Ammon's horn (tissue), 1 donor: ENCODE data around the gene PSMD13.
"Not testable (repeated sequence)": the region's sequence is repeated elsewhere in the genome, so short reads cannot be mapped to it uniquely, and the experiment has no call there.

ENCODE experiments used
- DNase-seq: peaks from one replicate; pipeline ENCODE4 v3.0.0-alpha.2; 2016; ENCODE audit warnings: low spot score

The PSMD13 gene

GRCh38 chr11:218815-219593, 17.8 kb upstream of the PSMD13 start:
- no peak for DNase-seq

GRCh38 chr11:220641-221215, 16.0 kb upstream of the PSMD13 start:
- not testable (repeated sequence) for DNase-seq

GRCh38 chr11:221539-221938, 15.2 kb upstream of the PSMD13 start:
- DNase-seq, result no peak

GRCh38 chr11:221998-222789, 14.6 kb upstream of the PSMD13 start:
- no peak for DNase-seq

- no peak for DNase-seq
These were observed 13.6 kb upstream of the PSMD13 start for GRCh38 chr11:223026-223789.

- no peak for DNase-seq
These were observed 12.9 kb upstream of the PSMD13 start for GRCh38 chr11:223884-224283.

GRCh38 chr11:224424-224823, 12.4 kb upstream of the PSMD13 start:
- DNase-seq, result no peak

- DNase-seq, result no peak
These were observed 10.9 kb upstream of the PSMD13 start for GRCh38 chr11:225734-226453.

GRCh38 chr11:227824-228379, 8.9 kb upstream of the PSMD13 start:
- no peak for DNase-seq

- DNase-seq, result no peak
These were observed 6.3 kb upstream of the PSMD13 start for GRCh38 chr11:230431-230830.

GRCh38 chr11:232783-233565, 3.8 kb upstream of the PSMD13 start:
- DNase-seq, result no peak

GRCh38 chr11:235180-235579, 1.6 kb upstream of the PSMD13 start:
- DNase-seq, result no peak

- DNase-seq, result no peak
These were observed 1.2 kb upstream of the PSMD13 start for GRCh38 chr11:235609-235996.

GRCh38 chr11:235997-236773, 591 bp upstream of the PSMD13 start, which contains the start of gene SIRT3:
TSS of gene SIRT3 (minus strand) at chr11:236342. CDS start at chr11:236328, 14 bp downstream.
- DNase-seq, result peak; percentile 80

GRCh38 chr11:238346-238745, 1.6 kb downstream of the PSMD13 start:
- DNase-seq, result not testable (repeated sequence)

- no peak for DNase-seq
These were observed 3.5 kb downstream of the PSMD13 start for GRCh38 chr11:240315-240714.

- DNase-seq, result no peak
These were observed 4.9 kb downstream of the PSMD13 start for GRCh38 chr11:241634-242033.

GRCh38 chr11:244376-244775, 7.6 kb downstream of the PSMD13 start:
- no peak for DNase-seq

- no peak for DNase-seq
These were observed 12.3 kb downstream of the PSMD13 start for GRCh38 chr11:249062-249461.

GRCh38 chr11:250274-250673, 13.5 kb downstream of the PSMD13 start:
- DNase-seq, result no peak
